GM12872 (cell line): ENCODE data around the gene CACNA1B.

Source experiments
- TF ChIP-seq, protein P1 (sequence below): IDR thresholded peaks from 3 replicates; pipeline ENCODE4 v1.5.1; 2011; ENCODE audit warnings: low read depth, mild to moderate bottlenecking, low read length, moderate library complexity; ENCODE audit not compliant: insufficient read depth

Gene CACNA1B

DNA sequence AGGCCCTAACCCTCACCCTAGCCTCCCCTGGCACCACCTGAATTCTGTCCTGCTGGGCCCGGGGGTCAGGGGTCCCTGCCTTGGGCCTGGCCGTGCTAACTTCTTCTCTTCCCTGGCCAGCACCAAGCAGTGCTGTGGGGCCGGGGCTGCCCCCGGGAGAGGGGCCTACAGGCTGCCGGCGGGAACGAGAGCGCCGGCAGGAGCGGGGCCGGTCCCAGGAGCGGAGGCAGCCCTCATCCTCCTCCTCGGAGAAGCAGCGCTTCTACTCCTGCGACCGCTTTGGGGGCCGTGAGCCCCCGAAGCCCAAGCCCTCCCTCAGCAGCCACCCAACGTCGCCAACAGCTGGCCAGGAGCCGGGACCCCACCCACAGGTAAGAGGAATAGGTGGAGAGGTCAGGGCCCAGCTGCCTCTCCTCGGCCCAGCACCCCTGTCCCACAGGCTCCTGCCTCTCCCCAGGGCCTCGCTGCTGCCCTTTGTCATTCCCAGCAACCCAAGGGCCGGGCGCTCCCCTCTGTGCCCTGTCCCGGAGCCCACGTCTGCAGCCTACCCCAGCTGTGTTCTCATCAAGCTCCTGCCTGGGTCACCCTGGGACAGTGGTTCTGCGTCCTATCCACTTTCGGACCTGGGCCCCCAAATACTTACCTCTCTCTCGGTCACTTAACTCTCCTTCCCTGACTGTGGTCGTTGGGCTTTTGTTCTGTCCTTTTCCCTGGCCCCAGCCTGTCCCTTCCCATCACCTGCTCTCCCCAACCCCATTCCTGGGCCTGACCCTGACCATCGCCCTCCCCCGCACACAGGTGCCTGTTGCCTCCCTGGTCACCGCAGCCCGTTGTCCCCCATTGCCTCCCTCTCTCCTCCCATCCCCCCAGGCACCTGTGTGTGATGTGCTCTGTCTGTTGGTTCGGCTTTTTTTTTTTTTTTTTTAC, 243.2 kb downstream of the CACNA1B start:
- TF ChIP-seq, protein P1, sequence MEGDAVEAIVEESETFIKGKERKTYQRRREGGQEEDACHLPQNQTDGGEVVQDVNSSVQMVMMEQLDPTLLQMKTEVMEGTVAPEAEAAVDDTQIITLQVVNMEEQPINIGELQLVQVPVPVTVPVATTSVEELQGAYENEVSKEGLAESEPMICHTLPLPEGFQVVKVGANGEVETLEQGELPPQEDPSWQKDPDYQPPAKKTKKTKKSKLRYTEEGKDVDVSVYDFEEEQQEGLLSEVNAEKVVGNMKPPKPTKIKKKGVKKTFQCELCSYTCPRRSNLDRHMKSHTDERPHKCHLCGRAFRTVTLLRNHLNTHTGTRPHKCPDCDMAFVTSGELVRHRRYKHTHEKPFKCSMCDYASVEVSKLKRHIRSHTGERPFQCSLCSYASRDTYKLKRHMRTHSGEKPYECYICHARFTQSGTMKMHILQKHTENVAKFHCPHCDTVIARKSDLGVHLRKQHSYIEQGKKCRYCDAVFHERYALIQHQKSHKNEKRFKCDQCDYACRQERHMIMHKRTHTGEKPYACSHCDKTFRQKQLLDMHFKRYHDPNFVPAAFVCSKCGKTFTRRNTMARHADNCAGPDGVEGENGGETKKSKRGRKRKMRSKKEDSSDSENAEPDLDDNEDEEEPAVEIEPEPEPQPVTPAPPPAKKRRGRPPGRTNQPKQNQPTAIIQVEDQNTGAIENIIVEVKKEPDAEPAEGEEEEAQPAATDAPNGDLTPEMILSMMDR = no peak

DNA sequence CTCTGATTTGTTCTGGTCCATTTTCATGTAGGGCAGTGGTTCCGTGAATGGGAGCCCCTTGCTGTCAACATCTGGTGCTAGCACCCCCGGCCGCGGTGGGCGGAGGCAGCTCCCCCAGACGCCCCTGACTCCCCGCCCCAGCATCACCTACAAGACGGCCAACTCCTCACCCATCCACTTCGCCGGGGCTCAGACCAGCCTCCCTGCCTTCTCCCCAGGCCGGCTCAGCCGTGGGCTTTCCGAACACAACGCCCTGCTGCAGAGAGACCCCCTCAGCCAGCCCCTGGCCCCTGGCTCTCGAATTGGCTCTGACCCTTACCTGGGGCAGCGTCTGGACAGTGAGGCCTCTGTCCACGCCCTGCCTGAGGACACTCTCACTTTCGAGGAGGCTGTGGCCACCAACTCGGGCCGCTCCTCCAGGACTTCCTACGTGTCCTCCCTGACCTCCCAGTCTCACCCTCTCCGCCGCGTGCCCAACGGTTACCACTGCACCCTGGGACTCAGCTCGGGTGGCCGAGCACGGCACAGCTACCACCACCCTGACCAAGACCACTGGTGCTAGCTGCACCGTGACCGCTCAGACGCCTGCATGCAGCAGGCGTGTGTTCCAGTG, 244.0 kb downstream of the CACNA1B start:
- TF ChIP-seq, protein P1 = no peak

GRCh38 chr9:138122201-138122600, 244.6 kb downstream of the CACNA1B start:
- TF ChIP-seq, protein P1 = no peak

DNA sequence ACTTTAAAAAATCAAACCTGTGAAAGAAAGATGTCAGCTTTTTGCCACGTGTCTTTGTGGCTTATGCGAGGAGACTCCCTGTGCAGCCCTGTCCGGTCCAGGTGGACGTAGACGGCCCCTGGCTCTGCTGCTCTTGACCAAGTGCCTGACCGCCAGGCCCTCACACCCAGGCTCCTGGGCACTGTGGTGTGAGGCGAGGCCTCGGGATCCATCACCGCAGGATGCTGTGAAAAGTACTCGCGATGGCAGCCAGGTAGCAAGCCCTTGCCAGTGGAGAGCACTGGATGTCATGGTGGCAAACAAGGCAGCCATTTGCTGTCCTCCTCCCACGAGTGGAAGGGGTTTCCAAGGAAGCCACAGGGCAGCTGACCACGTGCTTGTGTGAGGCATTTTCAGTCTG, 245.1 kb downstream of the CACNA1B start:
- TF ChIP-seq, protein P1 = no peak

DNA sequence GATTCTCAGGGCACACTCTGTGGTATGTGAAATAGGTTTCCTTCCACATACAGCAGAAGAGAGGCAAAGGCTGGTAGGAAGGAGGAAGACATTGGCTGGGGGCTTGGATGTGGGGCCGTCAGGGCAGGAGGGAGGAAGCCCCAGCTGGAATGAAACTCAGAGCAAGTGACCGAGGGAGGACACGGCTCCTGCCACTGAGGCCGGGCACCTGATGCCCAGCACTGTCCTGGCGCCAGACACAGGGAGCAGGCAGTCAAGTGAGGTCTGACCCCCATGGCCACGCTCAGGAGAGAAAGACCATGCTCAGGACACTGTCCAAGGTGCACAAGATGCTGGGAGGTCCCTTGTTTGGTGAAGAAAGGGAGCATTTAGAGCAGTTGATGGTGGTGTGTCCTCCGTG, 245.5 kb downstream of the CACNA1B start:
- TF ChIP-seq, protein P1 = no peak

- TF ChIP-seq, protein P1 = peak; percentile 60
Measured at GRCh38 chr9:138126090-138126857, 248.7 kb downstream of the CACNA1B start.
